Ovary (tissue), 9 donors: ENCODE results near the gene FOCAD. TPM values are rescaled to one million over a fixed set of nuclear protein-coding genes. Genes with fewer than 3 reads are reported as not detected.
A peak's percentile ranks its signal among the peaks of the same experiment; 100 is the strongest.

ENCODE experiments used
- DNase-seq, 5 donors: peaks; one replicate each; pipeline ENCODE4 v3.0.0-alpha.2; 2019 to 2020
- H3K27ac ChIP-seq, 2 donors: fragments of 200-600 bp; one replicate each; pipeline versions ENCODE4 v1.5.1 to v1.8.0; 2019 to 2022
- H3K27me3 ChIP-seq: fragments of 200-600 bp; one replicate; pipeline ENCODE4 v1.8.0; 2022
- H3K36me3 ChIP-seq: fragments of 200-600 bp; sonication (generic); one replicate; pipeline ENCODE4 v1.5.1; 2019
- H3K4me1 ChIP-seq: one replicate; pipeline ENCODE4 v1.8.1; 2013; ENCODE audit warnings: mild to moderate bottlenecking, moderate library complexity; ENCODE audit not compliant: insufficient read depth
- H3K4me3 ChIP-seq: fragments of 200-600 bp; sonication (generic); one replicate; pipeline ENCODE4 v1.5.1; 2017
- H3K9me3 ChIP-seq, 2 donors: fragments of 200-600 bp in 1 of 2; sonication (generic) in 1 of 2; one replicate each; pipeline versions ENCODE4 v1.5.1 to v1.8.1; 2013 to 2019; ENCODE audit warnings: mild to moderate bottlenecking in 1 of 2, moderate library complexity in 1 of 2
- CTCF ChIP-seq, 3 donors: fragments of 450-650 bp in 2 of 3; fragments of 200-600 bp in 1 of 3; IDR thresholded peaks; one replicate each; pipeline versions ENCODE4 v1.5.1 to v1.8.0; 2016 to 2022; ENCODE audit warnings: antibody characterized with exemption in 3 of 3, mild to moderate bottlenecking in 1 of 3
- EP300 ChIP-seq: sonication (generic); formaldehyde crosslinking; IDR thresholded peaks from one replicate; pipeline ENCODE4 v1.6.1; 2017; ENCODE audit warnings: antibody characterized with exemption
- POLR2A ChIP-seq: fragments of 450-650 bp; IDR thresholded peaks from one replicate; pipeline ENCODE4 v1.6.1; 2017; ENCODE audit warnings: antibody characterized with exemption, mild to moderate bottlenecking, moderate library complexity
- WGBS, 3 donors: extraction: QIAGEN DNeasy Blood & Tissue Kit in 1 of 3; methylation state at CpG; one replicate each; pipeline versions ENCODE4 v1.1.5 to v1.1.7; 2013 to 2017; 5-methylcytosine and 5-hydroxymethylcytosine counted together
- intact Hi-C, 4 donors: fragments of 100-400 bp; cut with DNase I; formaldehyde crosslinking; loops; one replicate each; pipeline versions ENCODE4 v1.11.0 to v1.15.1; 2022 to 2023
- polyA plus RNA-seq, 2 donors: library from polyadenylated mRNA; stranded (reverse); fragments of 200-250 nt in 1 of 2; fragments of 350-450 nt in 1 of 2; fragmentation: Illumina TruSeq in 1 of 2; extraction: RNeasy Lipid Tissue Mini Kit (QIAGEN cat#74804) in 1 of 2; gene quantifications; one replicate each; pipeline ENCODE4 v1.2.3, GENCODE V29; 2013 to 2014
- total RNA-seq, 7 donors: library from RNA; depleted of rRNA in 2 of 7; stranded (reverse); fragments of >200 nt in 2 of 7; fragmentation: NEBNext Ultra II Directional in 3 of 7; extraction: Animal tissue kit (Norgen Biotek cat#: 25700) in 3 of 7; gene quantifications; one replicate each; pipeline versions ENCODE4 v1.1.0 to v1.2.4, GENCODE V29; 2016 to 2023
- donor health status: DM: no; HTN: no; CAD: no; lungs with moderate emphysema.
- donor health status: DM: no; HTN: no; CAD: no.
- donor health status: Bipolar disorder and iron deficiency.
- donor health status: DM: yes; HTN: yes; CAD: no.
- donor health status: DM: no; HTN: no; CAD: no.
- donor health status: DM: yes; HTN: yes; CAD: no.

Gene FOCAD
- total and polyA plus RNA-seq, 9 donors: 5.4 to 39.2 (median 22.2) TPM

- Histone ChIP-seq H3K27me3 (no peaks in the 10 kb centered on the region), H3K27ac (no peak overlapping the region), H3K36me3 (no peaks in the 10 kb centered on the region), H3K4me3 (no peak overlapping the region), H3K4me1 (peaks cover 4% of the 10 kb centered on the region), H3K9me3 (no peaks in the 10 kb centered on the region)
- DNase-seq: no peak
- no peak for TF ChIP-seq CTCF (IDR thresholded peaks at IDR 0.05)
- no peak for TF ChIP-seq EP300
- no peak for TF ChIP-seq POLR2A
- intact Hi-C loops: no loop called here
- 70 to 84% (median 80%) methylated on average over 8 of the region's 8 CpGs for WGBS, 3 donors
Observed at GRCh38 chr9:21029661-21030060, 345.6 kb downstream of the FOCAD start.

GRCh38 chr9:21030389-21031035, 346.5 kb downstream of the FOCAD start:
- Histone ChIP-seq H3K4me1 (peaks cover 4% of the 10 kb centered on the region), H3K27me3 (no peaks in the 10 kb centered on the region), H3K27ac (peak overlapping the region in 1 of 2 donors; percentile 58), H3K36me3 (no peaks in the 10 kb centered on the region), H3K9me3 (no peaks in the 10 kb centered on the region), H3K4me3 (peak overlapping the region; percentile 52)
- 75 to 79% (median 77%) methylated on average over 5 of the region's 5 CpGs for WGBS, 3 donors
- no peak for TF ChIP-seq POLR2A
- no peak for TF ChIP-seq CTCF (IDR thresholded peaks at IDR 0.05)
- TF ChIP-seq EP300: no peak
- intact Hi-C loops: no loop called here
- no peak for DNase-seq

- 3 to 7% (median 4%) methylated on average over 29 to 46 of the region's 46 CpGs for WGBS, 3 donors
- no peaks in the 10 kb centered on the region for H3K36me3 ChIP-seq
- intact Hi-C loops: no loop called here
Observed at GRCh38 chr9:21031091-21031807, 347.2 kb downstream of the FOCAD start, which contains the start of gene HACD4. Gene HACD4, minus strand, starts transcription at chr9:21031640. Its CDS starts 50 bp downstream, at chr9:21031590.

GRCh38 chr9:21031808-21032183, 347.7 kb downstream of the FOCAD start:
- Histone ChIP-seq H3K9me3 (no peaks in the 10 kb centered on the region), H3K4me1 (peaks cover 4% of the 10 kb centered on the region), H3K4me3 (peak overlapping the region; percentile 52), H3K27ac (peak overlapping the region in 1 of 2 donors; percentile 58), H3K27me3 (no peaks in the 10 kb centered on the region), H3K36me3 (no peaks in the 10 kb centered on the region)
- 64 to 71% (median 66%) methylated on average over 21 to 22 of the region's 22 CpGs for WGBS, 3 donors
- no peak for DNase-seq
- intact Hi-C loops: no loop called here
- TF ChIP-seq POLR2A: no peak
- TF ChIP-seq EP300: no peak
- no peak for TF ChIP-seq CTCF (IDR thresholded peaks at IDR 0.05)

More at GRCh38 chr9:21031091-21031807, 347.2 kb downstream of the FOCAD start, which contains the start of gene HACD4:
- Histone ChIP-seq H3K27me3 (no peaks in the 10 kb centered on the region), H3K9me3 (no peaks in the 10 kb centered on the region), H3K27ac (peak within 1 kb of the TSS; percentile 54 to 58), H3K4me1 (peaks cover 4% of the 10 kb centered on the region), H3K4me3 (peak within 1 kb of the TSS; percentile 52)
- no peak for TF ChIP-seq CTCF (IDR thresholded peaks at IDR 0.05)
- TF ChIP-seq EP300: no peak
- TF ChIP-seq POLR2A: no peak
- peak; percentile 42 to 76 (median 67) for DNase-seq
